Measurements from ENCODE around the gene TM9SF1. TPM values are rescaled to one million over a fixed set of nuclear protein-coding genes. Genes with fewer than 3 reads are reported as not detected.

TM9SF1 gene
- total RNA-seq, 1 experiment from 2014 or later, result 44.7 TPM

DNA sequence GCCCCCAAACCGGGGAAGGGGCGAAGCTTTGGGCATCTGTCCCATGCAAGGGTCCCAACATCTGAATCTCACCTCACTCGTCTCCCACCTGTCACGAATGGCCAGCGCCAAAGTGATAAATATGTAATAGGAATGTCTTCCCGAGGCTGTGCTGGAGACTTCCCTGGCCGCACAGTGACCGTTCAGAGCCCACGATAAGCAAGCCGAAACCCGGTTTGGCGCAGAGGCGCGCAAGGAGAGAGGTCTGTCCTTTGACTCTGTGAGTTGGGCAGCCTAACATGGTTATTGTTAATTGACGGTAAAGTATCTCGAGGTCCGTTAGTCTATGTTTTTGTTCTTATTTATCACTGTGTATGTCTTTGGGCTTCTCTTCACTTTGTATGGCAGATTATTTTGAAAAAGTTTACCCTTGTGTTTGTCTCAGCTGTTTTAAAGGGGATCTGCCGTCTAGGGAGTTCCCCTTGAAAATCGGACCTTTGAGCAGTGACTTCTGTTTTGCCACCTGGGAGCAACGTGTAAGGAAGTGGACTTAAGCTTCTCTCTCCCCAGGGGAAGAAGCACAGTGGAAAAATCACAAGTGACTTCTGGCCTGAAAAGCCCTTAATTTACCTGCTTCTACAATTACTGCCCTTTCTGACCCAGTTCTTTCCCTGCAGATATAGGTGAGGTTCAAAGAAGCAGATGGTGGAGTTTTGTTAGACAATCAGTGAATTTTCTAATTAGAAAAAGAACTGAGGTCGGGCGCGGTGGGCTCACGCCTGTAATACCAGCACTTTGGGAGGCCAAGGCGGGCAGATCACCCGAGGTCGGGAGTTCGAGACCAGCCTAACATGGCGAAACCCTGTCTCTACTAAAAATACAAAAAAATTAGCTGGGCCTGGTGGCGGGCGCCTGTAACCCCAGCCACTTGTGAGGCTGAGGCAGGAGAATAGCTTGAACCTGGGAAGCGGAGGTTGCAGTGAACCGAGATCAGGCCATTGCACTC is 1.1 kb upstream of the TM9SF1 start:
- ChIA-PET CTCF (no interaction called here), POLR2A (no interaction called here)
- H3K4me3 ChIP-seq (ENCODE audit: low read depth in 2 of 2, low read length in 2 of 2), result peak overlapping the region; percentile 68 to 73
- no peaks in the 10 kb centered on the region for H3K27me3 ChIP-seq (ENCODE audit: control insufficient read depth, insufficient read depth, low read length)
- peaks cover 2% of the 10 kb centered on the region for H3K4me1 ChIP-seq (ENCODE audit: control insufficient read depth, insufficient read depth, low read length)
- TSS peak; percentile 91 for BruUV-seq (replicated peaks)
- ATAC-seq (peak; percentile 51), DNase-seq (ENCODE audit: low read depth, low spot score) (no peak)
- no peaks in the 10 kb centered on the region for H3K9me3 ChIP-seq (ENCODE audit: control insufficient read depth, insufficient read depth, low read depth, low read length)
- intact Hi-C loops (cut with micrococcal nuclease; ENCODE audit: unreplicated experiment), result no loop called here
- peaks cover 4% of the 10 kb centered on the region for H3K36me3 ChIP-seq (ENCODE audit: control insufficient read depth, insufficient read depth, low read length)
- peak overlapping the region; percentile 92 for H3K27ac ChIP-seq (ENCODE audit: low read length)
- TF ChIP-seq, protein P1, sequence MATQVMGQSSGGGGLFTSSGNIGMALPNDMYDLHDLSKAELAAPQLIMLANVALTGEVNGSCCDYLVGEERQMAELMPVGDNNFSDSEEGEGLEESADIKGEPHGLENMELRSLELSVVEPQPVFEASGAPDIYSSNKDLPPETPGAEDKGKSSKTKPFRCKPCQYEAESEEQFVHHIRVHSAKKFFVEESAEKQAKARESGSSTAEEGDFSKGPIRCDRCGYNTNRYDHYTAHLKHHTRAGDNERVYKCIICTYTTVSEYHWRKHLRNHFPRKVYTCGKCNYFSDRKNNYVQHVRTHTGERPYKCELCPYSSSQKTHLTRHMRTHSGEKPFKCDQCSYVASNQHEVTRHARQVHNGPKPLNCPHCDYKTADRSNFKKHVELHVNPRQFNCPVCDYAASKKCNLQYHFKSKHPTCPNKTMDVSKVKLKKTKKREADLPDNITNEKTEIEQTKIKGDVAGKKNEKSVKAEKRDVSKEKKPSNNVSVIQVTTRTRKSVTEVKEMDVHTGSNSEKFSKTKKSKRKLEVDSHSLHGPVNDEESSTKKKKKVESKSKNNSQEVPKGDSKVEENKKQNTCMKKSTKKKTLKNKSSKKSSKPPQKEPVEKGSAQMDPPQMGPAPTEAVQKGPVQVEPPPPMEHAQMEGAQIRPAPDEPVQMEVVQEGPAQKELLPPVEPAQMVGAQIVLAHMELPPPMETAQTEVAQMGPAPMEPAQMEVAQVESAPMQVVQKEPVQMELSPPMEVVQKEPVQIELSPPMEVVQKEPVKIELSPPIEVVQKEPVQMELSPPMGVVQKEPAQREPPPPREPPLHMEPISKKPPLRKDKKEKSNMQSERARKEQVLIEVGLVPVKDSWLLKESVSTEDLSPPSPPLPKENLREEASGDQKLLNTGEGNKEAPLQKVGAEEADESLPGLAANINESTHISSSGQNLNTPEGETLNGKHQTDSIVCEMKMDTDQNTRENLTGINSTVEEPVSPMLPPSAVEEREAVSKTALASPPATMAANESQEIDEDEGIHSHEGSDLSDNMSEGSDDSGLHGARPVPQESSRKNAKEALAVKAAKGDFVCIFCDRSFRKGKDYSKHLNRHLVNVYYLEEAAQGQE (IDR thresholded peaks at IDR 0.05; ENCODE audit: insufficient read depth in 1 of 2, low read depth in 2 of 2, low read length in 1 of 2), result no peak
- TF ChIP-seq TCF7L2 (IDR thresholded peaks at IDR 0.05; ENCODE audit: low read depth, low read length) (no peak), SIN3A (IDR thresholded peaks at IDR 0.05; ENCODE audit: borderline replicate concordance, insufficient read depth, low read depth, low read length) (no peak), POLR2AphosphoS5 (IDR thresholded peaks at IDR 0.05; ENCODE audit: low read depth, low read length) (no peak)
- TF ChIP-seq, protein P2, sequence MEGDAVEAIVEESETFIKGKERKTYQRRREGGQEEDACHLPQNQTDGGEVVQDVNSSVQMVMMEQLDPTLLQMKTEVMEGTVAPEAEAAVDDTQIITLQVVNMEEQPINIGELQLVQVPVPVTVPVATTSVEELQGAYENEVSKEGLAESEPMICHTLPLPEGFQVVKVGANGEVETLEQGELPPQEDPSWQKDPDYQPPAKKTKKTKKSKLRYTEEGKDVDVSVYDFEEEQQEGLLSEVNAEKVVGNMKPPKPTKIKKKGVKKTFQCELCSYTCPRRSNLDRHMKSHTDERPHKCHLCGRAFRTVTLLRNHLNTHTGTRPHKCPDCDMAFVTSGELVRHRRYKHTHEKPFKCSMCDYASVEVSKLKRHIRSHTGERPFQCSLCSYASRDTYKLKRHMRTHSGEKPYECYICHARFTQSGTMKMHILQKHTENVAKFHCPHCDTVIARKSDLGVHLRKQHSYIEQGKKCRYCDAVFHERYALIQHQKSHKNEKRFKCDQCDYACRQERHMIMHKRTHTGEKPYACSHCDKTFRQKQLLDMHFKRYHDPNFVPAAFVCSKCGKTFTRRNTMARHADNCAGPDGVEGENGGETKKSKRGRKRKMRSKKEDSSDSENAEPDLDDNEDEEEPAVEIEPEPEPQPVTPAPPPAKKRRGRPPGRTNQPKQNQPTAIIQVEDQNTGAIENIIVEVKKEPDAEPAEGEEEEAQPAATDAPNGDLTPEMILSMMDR (IDR thresholded peaks at IDR 0.05), result no peak
- in situ Hi-C loops (cut with HindIII; ENCODE audit: low pct_unique_long_range_greater_than_20kb, low sequenced_read_pairs), result no loop called here

DNA sequence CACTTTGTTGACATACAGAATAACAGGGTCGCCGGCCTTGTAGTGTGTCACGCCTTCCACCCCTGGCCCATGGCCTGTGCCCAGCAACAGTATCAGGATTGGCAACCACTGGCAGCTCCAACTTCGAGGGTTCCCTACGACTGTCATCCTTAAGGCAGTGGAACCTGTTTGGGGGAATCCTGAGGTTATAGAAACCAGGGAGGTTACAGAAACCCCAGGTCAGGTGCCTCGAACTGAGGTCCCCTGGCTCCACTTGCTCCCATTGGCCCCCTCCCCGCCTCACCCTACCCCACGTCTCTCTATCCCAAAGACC is 412 bp downstream of the TM9SF1 start:
- Histone ChIP-seq H3K4me3 (ENCODE audit: low read depth in 2 of 2, low read length in 2 of 2) (peak overlapping the region; percentile 68 to 73), H3K27ac (ENCODE audit: low read length) (peak overlapping the region; percentile 92), H3K9me3 (ENCODE audit: control insufficient read depth, insufficient read depth, low read depth, low read length) (no peaks in the 10 kb centered on the region), H3K4me1 (ENCODE audit: control insufficient read depth, insufficient read depth, low read length) (peaks cover 2% of the 10 kb centered on the region), H3K36me3 (ENCODE audit: control insufficient read depth, insufficient read depth, low read length) (peaks cover 4% of the 10 kb centered on the region), H3K27me3 (ENCODE audit: control insufficient read depth, insufficient read depth, low read length) (no peaks in the 10 kb centered on the region)
- in situ Hi-C loops (cut with HindIII; ENCODE audit: low pct_unique_long_range_greater_than_20kb, low sequenced_read_pairs) (no loop called here), intact Hi-C loops (cut with micrococcal nuclease; ENCODE audit: unreplicated experiment) (no loop called here)
- no TSS peak for BruUV-seq (replicated peaks)
- ChIA-PET POLR2A (interaction anchor here (0.6 kb wide), 1 partner anchor 59 kb away, joined by 24 read pairs; no protein-coding TSS in a partner anchor), CTCF (no interaction called here)
- TF ChIP-seq SIN3A (IDR thresholded peaks at IDR 0.05; ENCODE audit: borderline replicate concordance, insufficient read depth, low read depth, low read length) (no peak), POLR2AphosphoS5 (IDR thresholded peaks at IDR 0.05; ENCODE audit: low read depth, low read length) (no peak), TCF7L2 (IDR thresholded peaks at IDR 0.05; ENCODE audit: low read depth, low read length) (no peak)
- TF ChIP-seq, protein P1 (IDR thresholded peaks at IDR 0.05; ENCODE audit: insufficient read depth in 1 of 2, low read depth in 2 of 2, low read length in 1 of 2), result no peak
- TF ChIP-seq, protein P2 (IDR thresholded peaks at IDR 0.05), result no peak
- ATAC-seq (no peak), DNase-seq (ENCODE audit: low read depth, low spot score) (no peak)

All from Panc1 (cell line).